CD4-positive, alpha-beta T cell treated with Interferon alpha-2 for 1 hour (primary cell): ENCODE results near the gene ECPAS.
"Not testable (repeated sequence)": the region's sequence is repeated elsewhere in the genome, so short reads cannot be mapped to it uniquely, and the experiment has no call there.

Source experiments
- DNase-seq, 2 donors: peaks; one replicate each; pipeline ENCODE4 v3.0.0-alpha.2; 2020 to 2022

Gene ECPAS

DNA sequence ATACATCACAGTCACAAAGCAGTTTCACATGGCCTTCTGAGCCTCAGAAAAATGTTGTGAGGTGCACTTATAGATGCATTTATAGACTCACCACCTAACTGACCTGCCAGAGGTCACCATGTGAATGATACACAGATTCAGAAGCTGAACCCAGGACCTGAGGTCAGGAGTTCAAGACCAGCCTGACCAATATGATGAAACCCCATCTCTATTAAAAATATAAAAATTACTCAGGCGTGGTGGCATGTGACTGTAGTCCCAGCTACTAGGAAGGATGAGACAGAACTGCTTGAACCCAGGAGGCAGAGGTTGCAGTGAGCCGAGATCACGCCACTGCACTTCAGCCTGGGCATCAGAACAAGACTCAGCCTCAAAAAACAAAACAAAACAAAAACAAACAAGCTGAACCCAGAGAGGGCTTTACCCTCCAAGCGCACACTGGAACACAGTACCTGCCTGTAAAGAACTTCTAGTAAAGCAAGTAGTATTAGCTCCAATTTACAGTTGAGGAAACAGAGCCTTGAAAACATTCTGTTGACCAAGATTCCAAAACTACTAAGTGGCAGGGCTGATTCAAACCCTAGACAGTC lies 16.3 kb downstream of the ECPAS start:
- DNase-seq = no peak

DNA sequence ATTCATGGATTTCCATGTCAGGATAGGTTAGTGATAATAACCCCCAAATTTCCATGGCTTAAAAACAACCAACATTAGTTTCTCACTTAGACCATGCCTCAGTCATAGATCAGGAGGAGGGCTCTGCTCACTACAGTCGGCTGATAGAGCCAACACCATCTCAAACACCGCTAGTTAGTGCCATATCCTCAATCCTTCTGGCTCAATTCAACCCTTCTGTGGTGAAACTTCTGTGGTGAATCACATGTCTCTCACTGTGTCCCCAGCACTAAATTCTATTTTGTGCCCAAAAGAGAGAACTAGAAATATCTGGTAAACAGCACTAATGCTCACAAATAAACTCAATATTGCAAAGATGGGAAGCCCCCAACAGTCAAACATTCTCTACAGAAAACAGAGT lies 21.1 kb downstream of the ECPAS start:
- no peak for DNase-seq

DNA sequence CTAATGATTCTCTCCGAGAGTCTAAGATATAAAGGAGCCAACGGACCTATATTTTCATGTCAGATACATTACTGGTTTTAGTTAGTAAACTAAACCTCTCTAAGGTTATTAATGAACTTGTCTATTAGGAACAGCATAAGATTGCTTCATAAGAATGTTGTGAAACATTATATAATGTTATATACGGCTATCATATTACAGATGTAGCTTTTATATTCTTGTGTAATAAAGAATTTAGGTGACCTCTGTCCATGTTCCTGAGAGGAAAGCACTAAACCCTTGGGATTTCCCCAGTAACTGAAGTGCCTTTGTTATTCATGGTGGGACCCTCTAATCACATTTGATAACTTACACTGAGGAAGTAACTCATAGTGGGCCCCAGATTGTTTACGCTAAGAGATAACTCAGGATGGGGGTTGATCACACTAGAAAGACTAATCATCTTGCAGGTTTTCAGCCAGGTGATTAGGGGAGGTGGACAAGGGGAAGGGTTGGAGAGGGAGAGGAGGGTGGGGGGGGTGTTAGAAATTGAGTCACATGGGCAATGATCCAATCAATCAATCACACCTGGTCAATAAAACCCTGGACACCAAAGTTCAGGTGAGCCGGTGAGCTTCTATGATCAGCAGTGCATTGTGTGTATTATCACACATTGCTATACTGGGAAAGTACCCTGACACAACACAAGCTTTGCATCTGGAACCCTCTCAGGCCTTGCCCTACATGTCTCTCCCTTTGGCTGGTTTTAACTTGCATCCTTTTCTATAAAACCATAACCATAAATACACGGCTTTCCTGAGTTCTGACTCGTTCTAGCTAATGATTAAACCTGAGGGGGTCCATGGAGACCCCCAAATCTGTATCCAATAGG lies 25.8 kb downstream of the ECPAS start:
- no peak for DNase-seq

DNA sequence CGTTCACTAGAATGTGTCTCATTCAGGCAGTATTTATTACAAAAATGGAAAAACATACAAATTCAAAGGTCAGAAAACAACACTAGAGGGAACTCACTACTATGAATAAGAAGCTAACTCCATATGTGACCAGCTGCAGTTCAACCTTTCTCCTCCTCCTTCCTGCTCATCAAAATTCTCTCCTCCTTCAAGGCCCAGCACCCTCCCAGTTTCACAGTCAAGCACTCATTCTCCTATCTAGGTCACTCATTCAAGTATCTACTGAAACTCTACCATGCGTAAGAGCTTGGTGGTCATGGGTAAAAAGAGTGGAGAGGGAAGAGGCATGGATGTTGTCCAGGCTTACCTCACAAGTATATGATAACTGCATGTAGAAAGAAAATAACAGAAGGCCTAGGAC lies 27.7 kb downstream of the ECPAS start:
- no peak for DNase-seq

DNA sequence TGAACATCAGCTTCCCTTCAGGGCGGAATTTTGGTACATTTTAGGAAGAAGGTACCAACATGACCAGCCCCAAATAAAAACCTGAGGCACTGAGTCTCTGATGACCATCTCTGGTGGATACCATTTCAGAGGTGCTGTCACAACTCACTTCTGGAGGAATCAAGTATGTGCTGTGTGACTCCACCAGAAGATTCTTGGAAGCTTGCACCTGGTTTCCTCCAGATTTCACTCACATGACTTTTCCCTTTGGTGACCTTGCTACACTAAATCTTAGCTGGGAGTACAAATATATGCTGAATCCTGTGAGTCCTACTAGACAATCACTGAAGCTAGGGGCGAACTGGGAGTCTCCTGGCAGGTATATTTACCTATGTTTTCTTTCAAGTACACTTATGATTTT lies 28.5 kb downstream of the ECPAS start:
- no peak for DNase-seq

DNA sequence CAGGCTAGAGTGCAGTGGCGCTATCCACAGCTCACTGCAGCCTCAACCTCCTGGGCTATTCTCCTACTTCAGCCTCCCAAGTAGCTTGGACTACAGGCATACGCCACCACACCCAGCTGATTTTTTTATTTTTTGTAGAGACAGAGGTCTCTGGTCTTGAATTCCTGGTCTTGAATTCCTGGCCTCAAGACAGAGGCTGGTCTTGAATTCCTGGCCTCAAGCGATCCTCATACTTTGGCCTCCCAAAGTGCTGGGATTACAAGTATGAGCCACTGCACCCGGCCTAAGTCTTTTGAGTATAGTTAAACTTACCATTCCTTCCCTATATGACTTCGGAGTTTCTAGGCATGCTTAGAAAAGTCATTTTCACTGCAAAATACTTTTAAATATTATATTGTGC lies 29.4 kb downstream of the ECPAS start:
- DNase-seq = no peak

DNA sequence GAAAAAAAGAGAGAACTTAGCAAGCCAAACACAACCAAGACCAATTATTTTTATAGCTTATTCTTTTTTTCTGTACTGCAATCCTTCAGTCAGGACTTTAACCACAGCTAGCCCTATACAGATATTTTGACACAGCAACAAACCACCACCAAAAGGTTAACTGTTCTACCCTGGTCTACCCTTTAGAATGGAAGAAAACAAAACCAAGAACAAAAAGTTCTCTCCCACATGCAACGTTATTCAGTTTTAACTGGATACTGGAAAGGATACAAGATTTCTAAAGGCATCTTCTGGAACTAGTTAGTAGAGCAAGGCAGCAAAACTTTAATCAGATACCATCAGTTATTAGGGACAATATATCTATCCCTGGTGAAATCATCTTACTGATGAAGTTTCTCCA lies 32.6 kb downstream of the ECPAS start:
- no peak for DNase-seq

DNA sequence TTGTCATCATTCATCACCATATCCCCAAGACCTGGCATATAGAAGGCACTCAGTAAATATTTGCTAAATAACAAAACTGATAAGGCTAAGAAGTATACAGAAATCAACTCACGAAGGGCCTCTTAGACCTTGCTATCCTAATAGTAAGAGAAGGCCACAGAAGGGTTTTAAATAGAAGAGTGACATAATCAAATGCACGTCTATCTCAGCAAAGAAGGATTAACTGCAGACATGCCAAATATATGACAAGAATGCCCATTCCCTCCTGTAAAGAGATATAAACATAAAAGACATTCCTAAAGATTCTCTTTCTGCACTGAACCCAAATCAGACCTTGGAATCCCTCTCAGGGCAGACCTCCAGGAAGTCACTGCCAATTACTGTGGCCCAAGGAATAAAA lies 34.1 kb downstream of the ECPAS start:
- no peak for DNase-seq

DNA sequence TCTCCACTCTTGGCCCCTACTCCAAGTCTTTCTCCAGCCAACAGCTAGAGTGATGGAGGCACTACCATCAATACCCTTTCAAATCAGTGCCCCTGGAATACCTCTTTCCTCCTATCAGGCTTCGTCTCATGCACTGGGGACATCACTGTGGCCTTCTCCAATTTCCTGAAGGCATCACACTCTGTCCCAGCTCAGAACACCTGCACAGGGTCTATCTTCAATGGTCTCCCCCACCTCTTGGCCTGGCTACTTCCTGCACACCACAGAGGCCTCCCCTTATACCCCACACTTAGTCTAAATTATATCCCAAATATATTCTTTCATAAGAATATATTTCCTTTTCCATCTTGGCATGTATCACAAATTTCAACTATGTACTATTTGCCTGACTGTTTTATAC lies 34.5 kb downstream of the ECPAS start:
- no peak for DNase-seq

DNA sequence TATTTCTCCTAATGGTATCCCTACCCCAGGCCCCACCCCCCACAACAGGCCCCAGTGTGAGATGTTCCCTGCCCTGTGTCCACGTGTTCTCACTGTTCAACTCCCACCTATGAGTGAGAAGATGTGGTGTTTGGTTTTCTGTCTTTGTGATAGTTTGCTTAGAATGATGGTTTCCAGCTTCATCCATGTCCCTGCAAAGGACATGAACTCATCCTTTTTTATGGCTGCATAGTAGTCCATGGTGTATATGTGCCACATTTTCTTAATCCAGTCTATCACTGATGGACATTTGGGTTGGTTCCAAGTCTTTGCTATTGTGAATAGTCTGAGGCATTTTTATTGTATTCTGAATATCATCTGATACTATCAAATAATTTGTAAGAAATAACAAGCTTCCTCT lies 38.4 kb downstream of the ECPAS start:
- DNase-seq = not testable (repeated sequence)

DNA sequence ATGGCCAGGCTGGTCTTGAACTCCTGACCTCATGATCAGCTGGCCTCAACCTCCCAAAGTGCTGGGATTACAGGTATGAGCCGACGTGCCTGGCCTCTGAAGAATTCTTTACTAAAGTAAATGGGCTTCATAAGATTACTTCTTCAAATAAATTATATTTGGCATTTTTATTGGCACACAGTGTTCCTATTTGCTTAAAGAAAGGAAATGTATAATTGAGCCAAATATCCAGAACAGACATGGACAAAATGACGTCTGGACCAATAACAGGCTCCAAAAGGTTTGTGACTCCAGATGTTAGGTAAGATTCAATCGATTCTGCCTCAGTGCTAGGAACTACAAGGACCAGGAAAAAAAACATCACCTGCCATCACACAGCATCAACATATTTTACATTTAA lies 40.7 kb downstream of the ECPAS start:
- DNase-seq = no peak

DNA sequence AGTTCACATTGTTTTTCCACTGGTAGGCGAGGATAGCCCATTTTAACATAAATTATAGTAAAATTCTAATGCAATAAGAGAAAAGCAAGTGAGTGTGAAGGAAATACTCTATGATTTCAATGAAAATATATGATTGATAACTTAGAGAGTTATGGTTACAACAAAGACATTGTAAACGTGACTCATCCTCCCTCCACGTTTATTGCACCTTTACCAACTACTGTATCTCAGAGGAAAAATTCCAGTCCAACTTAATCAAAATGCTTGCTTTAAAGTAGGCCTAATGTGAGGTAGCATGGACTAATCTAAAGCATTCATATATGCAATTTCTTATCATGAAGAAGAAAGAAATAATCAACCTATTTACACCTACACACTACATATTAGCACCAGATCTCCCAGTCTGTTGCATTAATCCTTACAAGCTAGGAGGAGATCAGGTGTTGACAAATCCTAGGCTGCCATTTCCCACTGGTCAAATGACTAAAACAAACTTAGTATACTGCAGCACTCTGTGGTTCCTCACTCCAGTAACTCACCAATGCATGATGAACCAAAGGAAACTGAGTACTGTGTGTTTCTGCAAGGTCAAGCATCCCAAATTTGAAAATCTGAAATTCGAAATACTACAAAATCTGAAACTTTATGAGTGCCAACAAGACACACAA lies 41.7 kb downstream of the ECPAS start:
- no peak for DNase-seq

DNA sequence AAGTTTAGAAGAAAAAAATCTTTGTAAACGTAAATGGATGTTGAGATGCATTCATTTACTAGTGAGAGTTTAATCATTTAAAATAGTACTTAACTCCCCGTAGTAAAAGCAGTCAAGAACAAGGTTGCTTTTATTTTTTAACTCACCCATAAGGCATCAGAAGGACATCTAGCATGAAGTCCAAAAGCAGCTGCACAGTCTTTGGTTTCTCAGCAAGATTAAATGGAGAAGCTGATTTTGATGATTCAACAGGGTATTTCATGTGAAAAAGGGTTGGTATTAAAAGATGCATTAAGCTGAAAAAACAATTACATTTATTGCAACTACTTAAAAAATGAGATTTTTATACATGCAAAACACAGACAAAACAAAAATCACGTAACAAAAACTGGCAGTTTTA lies 44.0 kb downstream of the ECPAS start:
- DNase-seq = no peak

DNA sequence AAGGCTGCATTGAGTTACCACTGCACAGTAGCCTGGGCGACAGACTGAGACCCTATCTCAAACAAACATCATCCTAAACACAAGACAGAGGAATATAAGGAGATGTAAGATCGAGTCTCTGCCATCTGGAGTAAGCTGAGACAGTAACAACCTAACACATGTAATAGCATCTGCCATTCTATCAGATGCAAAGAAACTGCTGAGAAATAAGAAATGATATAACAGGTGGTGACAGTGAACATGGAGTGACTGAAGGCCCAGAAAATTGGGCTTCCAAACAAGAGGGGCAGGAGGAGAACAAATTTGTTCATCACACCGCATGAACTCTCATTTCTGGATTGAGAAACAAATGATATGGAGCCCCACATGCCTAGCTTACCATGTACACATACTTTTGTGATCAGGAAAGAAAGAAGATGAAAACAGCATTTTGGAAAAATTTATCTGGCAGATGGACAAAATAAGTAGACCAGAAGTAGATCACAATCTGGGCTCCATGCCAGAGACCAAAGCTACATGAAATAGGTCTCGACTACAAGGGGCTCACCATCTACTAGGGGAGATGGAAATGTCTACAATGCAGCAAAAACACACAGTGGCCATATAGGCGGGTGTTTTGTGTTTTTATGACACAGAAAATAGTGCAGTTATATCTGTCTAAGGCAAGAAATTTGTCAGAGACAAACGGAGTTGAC lies 45.5 kb downstream of the ECPAS start:
- DNase-seq = no peak

DNA sequence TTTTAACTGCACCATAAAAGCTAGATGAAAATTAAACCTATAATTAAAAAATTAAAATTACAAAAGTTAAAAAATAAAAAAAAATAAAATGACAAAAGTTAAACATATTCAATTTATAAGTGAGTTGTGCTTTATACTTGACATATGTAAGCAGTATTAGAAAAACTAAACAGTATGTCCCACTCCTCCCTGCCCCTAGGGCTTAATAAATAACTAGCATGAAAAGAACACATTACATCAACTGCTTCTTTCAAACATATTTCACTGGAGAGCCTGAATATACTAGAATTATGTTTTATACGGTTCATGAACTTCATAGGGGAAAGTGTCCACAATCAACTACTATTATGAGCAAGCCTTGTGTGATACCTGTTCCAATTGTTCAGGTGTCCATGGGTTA lies 47.6 kb downstream of the ECPAS start:
- DNase-seq = no peak

DNA sequence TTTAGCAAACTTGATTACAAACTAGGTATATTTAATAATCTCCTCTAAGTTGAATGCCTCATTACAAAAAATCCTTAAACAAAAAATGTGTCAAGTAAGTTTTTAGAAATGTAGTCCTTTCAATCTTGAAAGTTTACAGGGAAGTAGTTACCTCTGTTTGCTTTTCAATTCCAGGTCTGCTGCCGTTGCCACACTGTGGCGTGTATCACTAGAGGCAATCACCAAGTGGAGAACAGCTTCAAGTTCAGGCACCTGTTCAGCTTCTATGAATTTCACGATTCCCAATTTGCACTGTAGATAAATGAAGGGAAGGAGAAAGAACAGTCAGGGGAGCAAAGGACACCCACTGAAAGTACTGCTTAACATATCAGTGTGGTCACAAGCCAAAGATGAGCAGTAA lies 51.1 kb downstream of the ECPAS start:
- DNase-seq = no peak

DNA sequence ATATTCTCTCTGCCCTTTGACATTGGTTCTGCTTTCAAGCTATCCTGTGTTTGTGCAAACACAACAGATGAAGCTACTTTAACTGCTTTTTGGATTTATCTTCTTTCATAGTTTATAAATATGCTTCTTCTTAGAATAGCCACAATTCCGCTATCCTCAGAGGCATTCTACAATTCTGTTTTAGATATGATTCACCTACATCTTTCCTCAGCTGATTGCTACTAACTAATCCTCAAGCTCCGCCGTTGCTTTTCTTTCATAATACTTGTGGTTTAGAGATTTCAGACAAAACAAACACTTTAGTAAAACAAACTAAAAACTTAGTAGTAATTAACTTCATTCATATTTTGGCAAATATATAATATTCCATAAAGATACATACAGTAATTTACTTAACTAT lies 52.5 kb downstream of the ECPAS start:
- DNase-seq = no peak

DNA sequence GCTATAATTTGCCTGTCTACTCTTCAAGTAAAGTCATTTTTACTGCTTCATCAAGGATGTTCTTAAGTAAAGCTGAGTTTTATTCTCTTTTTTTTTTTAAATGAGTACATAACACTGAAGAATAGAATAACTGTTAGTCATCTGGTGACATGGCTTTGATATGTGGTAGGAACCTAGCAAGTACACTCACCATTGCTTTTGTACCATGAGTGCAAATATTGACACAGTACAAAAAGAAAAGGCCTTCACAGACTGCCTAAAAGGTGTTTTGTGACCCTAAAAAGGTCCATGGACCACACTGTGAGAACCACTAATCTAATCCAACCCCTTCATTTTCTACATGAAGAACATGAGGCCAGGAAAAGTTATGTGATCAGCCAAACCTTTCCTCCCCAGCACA lies 55.0 kb downstream of the ECPAS start:
- no peak for DNase-seq

DNA sequence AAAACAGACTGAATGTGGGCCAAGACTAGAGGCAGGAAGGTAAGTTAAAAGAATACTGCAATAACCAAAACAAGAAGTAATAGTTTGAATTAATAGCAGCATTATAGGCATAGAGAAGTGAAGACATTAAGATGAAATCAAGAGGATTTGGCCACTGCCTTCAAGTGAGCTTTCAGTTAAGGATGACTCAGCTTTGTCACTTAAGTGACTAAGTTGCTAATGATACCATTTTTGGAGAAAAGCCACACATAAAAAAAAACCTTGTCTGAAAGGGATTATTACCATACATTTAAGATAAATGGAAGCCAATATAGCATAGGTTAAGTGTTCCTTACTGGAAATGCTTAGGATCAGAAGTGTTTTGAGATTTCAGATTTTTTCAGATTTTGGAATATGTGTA lies 57.0 kb downstream of the ECPAS start:
- DNase-seq = no peak

DNA sequence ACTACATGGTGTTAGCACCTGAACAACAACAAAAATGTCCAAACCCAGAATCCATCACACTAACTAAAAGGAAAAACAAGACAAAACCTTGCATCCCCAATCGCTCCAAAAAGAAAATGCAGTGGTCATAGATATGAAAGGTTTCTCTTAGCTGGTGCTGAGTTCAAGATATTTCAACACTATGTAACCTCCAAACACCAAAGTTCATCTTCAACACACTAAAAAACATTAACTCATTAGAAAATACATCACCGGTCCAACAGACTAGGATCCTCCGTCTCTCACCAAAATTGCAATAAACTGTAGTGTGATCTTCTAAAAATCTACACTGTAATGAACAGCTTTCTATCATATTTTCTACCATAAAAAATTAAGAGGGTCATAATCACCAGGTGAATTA lies 60.8 kb downstream of the ECPAS start:
- DNase-seq = no peak

DNA sequence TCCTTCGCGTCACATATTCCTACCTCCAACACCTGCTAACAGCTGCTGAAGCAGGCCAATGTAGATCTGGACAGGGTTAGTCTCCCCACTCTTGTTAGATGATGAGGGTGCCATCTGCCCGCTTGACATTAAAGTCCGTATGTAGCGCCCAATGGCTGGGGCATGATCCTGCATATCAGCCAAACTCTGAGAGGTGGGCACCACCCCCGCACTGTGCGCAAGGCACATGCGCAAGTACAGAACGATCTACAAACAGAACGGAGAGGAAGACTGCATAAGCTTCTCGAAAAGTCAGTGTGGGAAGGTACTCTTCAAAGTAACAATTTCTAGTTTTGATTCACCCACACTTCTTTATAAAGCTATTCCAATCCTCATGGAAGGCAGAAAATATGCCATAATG lies 69.8 kb downstream of the ECPAS start:
- DNase-seq = no peak

DNA sequence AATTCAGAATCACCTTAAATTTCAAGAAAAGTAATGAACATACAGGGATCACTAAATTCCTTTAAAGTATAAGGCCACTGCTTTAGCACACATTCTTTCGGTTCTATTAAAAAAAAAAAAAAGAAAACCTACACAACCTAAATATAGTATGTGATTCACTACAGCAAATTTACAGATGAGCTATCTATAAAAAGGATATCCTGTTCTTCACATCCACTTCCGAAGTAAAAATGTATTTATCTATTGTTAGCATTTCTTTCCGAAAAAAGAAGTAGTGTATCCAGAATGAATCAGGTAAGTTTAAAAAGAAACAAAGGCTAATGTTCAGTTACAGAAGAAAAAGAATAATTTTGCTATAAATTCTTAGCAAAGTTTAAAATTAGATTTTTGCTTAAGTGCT lies 70.2 kb downstream of the ECPAS start:
- no peak for DNase-seq

DNA sequence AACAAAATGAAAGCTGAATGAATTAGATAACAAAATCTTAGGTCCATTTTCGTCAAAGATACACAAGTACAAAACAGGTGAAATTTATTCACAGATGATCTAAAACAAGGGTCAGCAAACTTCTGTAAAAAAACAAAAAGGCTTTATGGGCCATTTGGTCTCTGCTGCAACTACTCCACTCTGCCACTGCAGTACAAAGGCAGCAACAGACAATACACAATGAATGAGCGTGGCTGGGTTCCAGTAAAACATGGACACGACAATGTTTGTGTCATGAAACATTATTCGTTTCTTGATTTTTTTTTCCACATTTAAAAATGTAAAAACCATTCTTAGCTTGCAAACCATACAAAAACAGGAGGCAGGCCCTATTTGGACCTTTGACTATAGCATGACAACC lies 71.9 kb downstream of the ECPAS start:
- DNase-seq = no peak

DNA sequence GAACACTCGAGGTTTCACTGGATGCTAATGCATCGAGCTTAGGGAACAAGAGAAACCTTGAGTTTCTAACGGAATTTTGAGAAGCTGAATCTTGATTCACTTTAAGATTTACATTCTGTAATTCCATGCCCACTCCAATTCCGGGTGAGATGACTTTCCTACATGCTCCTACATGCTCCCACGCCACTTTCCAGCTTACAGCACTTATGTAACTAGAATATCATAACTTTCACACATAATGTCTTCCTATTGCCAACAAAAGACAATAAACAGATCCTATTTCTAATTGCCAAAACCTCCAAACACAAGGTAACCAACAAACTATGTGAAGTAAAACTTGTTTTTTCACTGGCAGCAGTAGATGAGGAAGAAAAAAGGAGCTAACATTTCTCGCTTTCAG lies 72.9 kb downstream of the ECPAS start:
- no peak for DNase-seq
